ENCODE data around the gene IPO9. TPM values are rescaled to one million over a fixed set of nuclear protein-coding genes. Genes with fewer than 3 reads are reported as not detected.

The IPO9 gene
- total and polyA plus RNA-seq, 2 donors (not counting 1 experiment from before 2014, with no cell fraction given): 28.4 to 29.2 TPM

GRCh38 chr1:201928266-201928665, 99.3 kb downstream of the IPO9 start:
- H3K9ac ChIP-seq (ENCODE audit: insufficient read depth, low read length): no peak overlapping the region
- H3K9me3 ChIP-seq (ENCODE audit: control insufficient read depth, insufficient read depth, low read depth, low read length): no peaks in the 10 kb centered on the region
- H3K27ac ChIP-seq (ENCODE audit: insufficient read depth, low read length): no peak overlapping the region
- TF ChIP-seq EZH2 (IDR thresholded peaks at IDR 0.05; ENCODE audit: low read length, missing control alignments) (no peak), CTCF (conservative IDR thresholded peaks at IDR 0.05 in 1 of 2, IDR thresholded peaks at IDR 0.05 in 1 of 2; ENCODE audit: low read depth in 1 of 2, low read length in 2 of 2) (no peak)
- H3K4me1 ChIP-seq (ENCODE audit: control insufficient read depth, extremely low read depth, insufficient read depth, low read length): peaks cover 2% of the 10 kb centered on the region
- H3K27me3 ChIP-seq (ENCODE audit: control insufficient read depth, insufficient read depth, low read length): no peaks in the 10 kb centered on the region
- DNase-seq (ENCODE audit: low read depth in 2 of 2): no peak
- no peaks in the 10 kb centered on the region for H4K20me1 ChIP-seq (ENCODE audit: control insufficient read depth, extremely low read depth, insufficient read depth, low read length)
- no peaks in the 10 kb centered on the region for H3K79me2 ChIP-seq (ENCODE audit: control insufficient read depth, insufficient read depth, low read length)
- no peak overlapping the region for H3K4me2 ChIP-seq (ENCODE audit: extremely low read depth, insufficient read depth, low read length)
- no peaks in the 10 kb centered on the region for H3K36me3 ChIP-seq (ENCODE audit: control insufficient read depth, insufficient read depth, low read length)
- H3K4me3 ChIP-seq (replicated peaks in 1 of 4; ENCODE audit: control extremely low read depth in 1 of 4, insufficient read depth in 1 of 4, low read depth in 3 of 4, low read length in 4 of 4): no peak overlapping the region
- no peak overlapping the region for H2AFZ ChIP-seq (ENCODE audit: low read length)

- no peak overlapping the region for H3K27ac ChIP-seq (ENCODE audit: insufficient read depth, low read length)
- no peaks in the 10 kb centered on the region for H3K36me3 ChIP-seq (ENCODE audit: control insufficient read depth, insufficient read depth, low read length)
- no peaks in the 10 kb centered on the region for H4K20me1 ChIP-seq (ENCODE audit: control insufficient read depth, extremely low read depth, insufficient read depth, low read length)
- H3K4me1 ChIP-seq (ENCODE audit: control insufficient read depth, extremely low read depth, insufficient read depth, low read length): peaks cover 9% of the 10 kb centered on the region
- no peaks in the 10 kb centered on the region for H3K9me3 ChIP-seq (ENCODE audit: control insufficient read depth, insufficient read depth, low read depth, low read length)
- no peaks in the 10 kb centered on the region for H3K79me2 ChIP-seq (ENCODE audit: control insufficient read depth, insufficient read depth, low read length)
- no peak for DNase-seq (ENCODE audit: low read depth in 2 of 2)
- TF ChIP-seq EZH2 (IDR thresholded peaks at IDR 0.05; ENCODE audit: low read length, missing control alignments) (no peak), CTCF (conservative IDR thresholded peaks at IDR 0.05 in 1 of 2, IDR thresholded peaks at IDR 0.05 in 1 of 2; ENCODE audit: low read depth in 1 of 2, low read length in 2 of 2) (no peak)
- no peak overlapping the region for H3K4me2 ChIP-seq (ENCODE audit: extremely low read depth, insufficient read depth, low read length)
- no peak overlapping the region for H2AFZ ChIP-seq (ENCODE audit: low read length)
- no peaks in the 10 kb centered on the region for H3K27me3 ChIP-seq (ENCODE audit: control insufficient read depth, insufficient read depth, low read length)
- no peak overlapping the region for H3K9ac ChIP-seq (ENCODE audit: insufficient read depth, low read length)
- no peak overlapping the region for H3K4me3 ChIP-seq (replicated peaks in 1 of 4; ENCODE audit: control extremely low read depth in 1 of 4, insufficient read depth in 1 of 4, low read depth in 3 of 4, low read length in 4 of 4)
Observed at GRCh38 chr1:201930137-201930536, 101.2 kb downstream of the IPO9 start.

- Histone ChIP-seq H3K4me3 (replicated peaks in 1 of 4; ENCODE audit: control extremely low read depth in 1 of 4, insufficient read depth in 1 of 4, low read depth in 3 of 4, low read length in 4 of 4) (no peak overlapping the region), H3K9ac (ENCODE audit: insufficient read depth, low read length) (no peak overlapping the region), H3K36me3 (ENCODE audit: control insufficient read depth, insufficient read depth, low read length) (no peaks in the 10 kb centered on the region), H3K79me2 (ENCODE audit: control insufficient read depth, insufficient read depth, low read length) (no peaks in the 10 kb centered on the region), H2AFZ (ENCODE audit: low read length) (no peak overlapping the region), H3K27me3 (ENCODE audit: control insufficient read depth, insufficient read depth, low read length) (no peaks in the 10 kb centered on the region), H4K20me1 (ENCODE audit: control insufficient read depth, extremely low read depth, insufficient read depth, low read length) (no peaks in the 10 kb centered on the region), H3K4me1 (ENCODE audit: control insufficient read depth, extremely low read depth, insufficient read depth, low read length) (peaks cover 9% of the 10 kb centered on the region), H3K4me2 (ENCODE audit: extremely low read depth, insufficient read depth, low read length) (no peak overlapping the region), H3K27ac (ENCODE audit: insufficient read depth, low read length) (no peak overlapping the region), H3K9me3 (ENCODE audit: control insufficient read depth, insufficient read depth, low read depth, low read length) (no peaks in the 10 kb centered on the region)
- DNase-seq (ENCODE audit: low read depth in 2 of 2): no peak
- no peak for TF ChIP-seq CTCF (conservative IDR thresholded peaks at IDR 0.05 in 1 of 2, IDR thresholded peaks at IDR 0.05 in 1 of 2; ENCODE audit: low read depth in 1 of 2, low read length in 2 of 2)
- TF ChIP-seq EZH2 (IDR thresholded peaks at IDR 0.05; ENCODE audit: low read length, missing control alignments): no peak
Observed at GRCh38 chr1:201930803-201931202, 101.8 kb downstream of the IPO9 start.

Other genes starting within 250 kb of the IPO9 start
- gene SHISA4, start 59.7 kb downstream of the IPO9 start, total RNA-seq: 15.4 and 27.1 TPM in 2 replicates
- 19.0 and 19.2 TPM in 2 replicates for gene SHISA4, start 59.7 kb downstream of the IPO9 start, polyA plus RNA-seq
- gene LMOD1, start 117.4 kb downstream of the IPO9 start, total RNA-seq: 20.5 and 36.3 TPM in 2 replicates
- 9.7 and 74.9 TPM in 2 replicates for gene LMOD1, start 117.4 kb downstream of the IPO9 start, polyA plus RNA-seq
- gene TIMM17A, start 126.3 kb downstream of the IPO9 start, total RNA-seq: 41.9 and 47.7 TPM in 2 replicates
- 102 and 103 TPM in 2 replicates for gene TIMM17A, start 126.3 kb downstream of the IPO9 start, polyA plus RNA-seq
- 43.7 and 77.1 TPM in 2 replicates for gene RNPEP, start 153.5 kb downstream of the IPO9 start, total RNA-seq
- 56.9 and 63.1 TPM in 2 replicates for gene RNPEP, start 153.5 kb downstream of the IPO9 start, polyA plus RNA-seq
- 0.17 TPM in 1 of 2 replicates, not detected in the other for gene ELF3, start 181.4 kb downstream of the IPO9 start, total RNA-seq
- 0.06 and 0.12 TPM in 2 replicates for gene ELF3, start 181.4 kb downstream of the IPO9 start, polyA plus RNA-seq